Measurements from ENCODE around the gene CCDC188. TPM values are rescaled to one million over a fixed set of nuclear protein-coding genes. Genes with fewer than 3 reads are reported as not detected.

CCDC188 gene
- total and polyA plus RNA-seq, 2 of the 4 experiments (the other 2 are of a cell fraction): 0.10 TPM; not detected in 1

DNA sequence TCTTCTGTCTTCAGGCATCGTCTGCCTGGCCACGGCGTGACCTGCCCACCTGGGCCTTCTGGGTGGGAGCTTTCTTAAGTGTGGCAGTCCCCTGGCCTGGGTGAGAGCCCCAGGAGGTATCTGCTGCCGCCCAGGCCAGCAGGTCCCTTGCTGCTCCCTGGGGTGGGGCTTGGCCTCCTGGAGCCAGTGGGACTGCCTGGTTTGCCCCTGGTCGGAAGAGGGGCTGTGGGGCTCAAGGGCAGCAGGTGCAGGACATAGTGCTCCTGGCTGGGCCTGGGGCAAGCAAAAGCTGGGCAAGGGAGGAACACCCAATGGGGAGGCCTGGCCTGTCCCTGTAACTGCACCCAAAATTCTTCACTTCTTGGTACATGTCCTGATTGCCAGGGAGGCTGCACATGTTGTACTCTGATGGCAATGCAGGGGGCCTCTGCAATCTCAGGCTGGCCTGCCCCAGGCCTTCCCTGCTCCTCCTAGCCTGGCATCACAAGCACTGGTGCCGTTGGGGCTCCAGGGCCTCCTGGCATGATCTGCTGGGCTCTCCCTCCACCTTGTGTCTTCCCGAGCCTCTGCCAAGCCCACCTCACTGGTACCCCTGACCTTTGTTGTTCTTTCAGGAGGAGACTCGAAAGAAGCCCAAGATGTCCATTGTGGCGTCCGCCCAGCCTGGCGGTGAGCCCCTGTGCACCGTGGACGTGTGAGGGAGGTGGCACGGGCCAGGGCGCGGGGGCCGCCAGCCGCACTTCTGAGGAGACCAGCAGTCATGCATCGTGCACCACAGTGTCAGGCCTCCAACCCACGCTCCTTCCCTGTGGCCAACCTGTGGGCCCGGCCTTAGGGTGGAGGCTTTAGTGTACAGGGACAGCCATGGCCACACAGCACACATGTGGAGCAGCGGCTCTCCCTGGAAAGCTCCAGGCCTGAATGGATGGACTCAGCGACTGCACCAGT is 41.2 kb downstream of the CCDC188 start:
- Histone ChIP-seq H3K23ac (ENCODE audit: low read depth, low read length) (no peak overlapping the region), H3K18ac (ENCODE audit: low read depth, low read length) (no peak overlapping the region), H3K4me1 (ENCODE audit: control insufficient read depth, insufficient read depth, low read length) (no peaks in the 10 kb centered on the region), H4K91ac (ENCODE audit: insufficient read depth, low read depth, low read length) (no peak overlapping the region), H3K36me3 (ENCODE audit: control insufficient read depth, insufficient read depth, low read length) (peaks cover 86% of the 10 kb centered on the region), H2AK5ac (ENCODE audit: low read depth, low read length) (no peak overlapping the region), H3K27ac (ENCODE audit: insufficient read depth, low read length) (no peak overlapping the region), H3K9ac (ENCODE audit: low read depth, low read length) (no peak overlapping the region), H2BK15ac (ENCODE audit: low read depth, low read length) (no peak overlapping the region), H3K4me2 (ENCODE audit: low read depth, low read length) (no peak overlapping the region), H4K5ac (ENCODE audit: low read depth, low read length) (no peak overlapping the region), H3K9me3 (ENCODE audit: control insufficient read depth, insufficient read depth, low read length) (no peaks in the 10 kb centered on the region), H2BK5ac (ENCODE audit: low read depth, low read length, poor library complexity, severe bottlenecking) (no peak overlapping the region), H2BK120ac (ENCODE audit: low read depth, low read length) (no peak overlapping the region), H4K20me1 (ENCODE audit: insufficient read depth, low read length) (peaks cover 46% of the 10 kb centered on the region), H3K27me3 (ENCODE audit: control insufficient read depth, insufficient read depth, low read length) (no peaks in the 10 kb centered on the region), H4K8ac (ENCODE audit: low read depth in 2 of 2, low read length in 2 of 2) (no peak overlapping the region), H3K4ac (ENCODE audit: low read depth, low read length) (no peak overlapping the region), H3K4me3 (ENCODE audit: insufficient read depth, low read depth, low read length) (no peak overlapping the region), H2AK9ac (replicated peaks; ENCODE audit: low read depth, low read length, poor library complexity) (no peak overlapping the region), H3K79me1 (ENCODE audit: low read depth in 1 of 2, low read length in 2 of 2) (peaks cover 12 to 36% of the 10 kb centered on the region in 2 experiments), H3K9me1 (ENCODE audit: insufficient read depth, low read length) (no peaks in the 10 kb centered on the region), H2BK20ac (ENCODE audit: low read depth, low read length) (no peak overlapping the region), H3K14ac (replicated peaks; ENCODE audit: low read depth, low read length) (no peak overlapping the region), H3K56ac (ENCODE audit: extremely low read depth, insufficient read depth, low read length) (no peak overlapping the region), H2AFZ (replicated peaks; ENCODE audit: low read length, poor library complexity) (no peak overlapping the region)
- POLR2A ChIA-PET (ENCODE audit: unreplicated experiment): no interaction called here
- no peak for ATAC-seq (ENCODE audit: low read depth)
- in situ Hi-C loops (cut with MboI; ENCODE audit: low sequenced_read_pairs): no loop called here
- TF ChIP-seq CEBPB (IDR thresholded peaks at IDR 0.05; ENCODE audit: low read depth, low read length) (no peak), MXI1 (IDR thresholded peaks at IDR 0.05; ENCODE audit: borderline replicate concordance, low read depth, low read length) (no peak), USF2 (IDR thresholded peaks at IDR 0.05; ENCODE audit: low read depth, low read length) (no peak)
- no TSS peak for BruUV-seq (replicated peaks)
- intact Hi-C loops (cut with micrococcal nuclease): no loop called here
- no peak for DNase-seq
- dilution Hi-C loops (cut with HindIII; ENCODE audit: low sequenced_read_pairs, unreplicated experiment): no loop called here
- WGBS, 2 experiments (ENCODE audit: extremely low coverage in 2 of 2, insufficient read length in 1 of 2): 95% methylated on average over 18 of the region's 23 CpGs; no CpG with 5 or more reads in 1 of the 2 experiments
- CTCF ChIA-PET: no interaction called here
